ENCODE data around the gene RNF223. TPM values are rescaled to one million over a fixed set of nuclear protein-coding genes. Genes with fewer than 3 reads are reported as not detected.

Gene RNF223
- polyA plus RNA-seq, 1 donor (not counting 4 experiments of a cell fraction or from before 2014, with no cell fraction given), result 0.22 TPM

- dilution Hi-C loops (cut with MboI; ENCODE audit: extremely low pct_ligation_motif_present, low sequenced_read_pairs), result no loop called here
- no peak overlapping the region for H3K4me3 ChIP-seq (ENCODE audit: control insufficient read depth in 2 of 3, extremely low read depth in 1 of 3, insufficient read depth in 2 of 3, low read depth in 1 of 3, low read length in 3 of 3)
These were observed 31.3 kb downstream of the RNF223 start for GRCh38 chr1:1042835-1043234.

GRCh38 chr1:1041873-1042272 lies 32.2 kb downstream of the RNF223 start:
- H3K4me2 ChIP-seq (ENCODE audit: control insufficient read depth, extremely low read depth, insufficient read depth, low read depth, low read length), result no peak overlapping the region
- H3K27me3 ChIP-seq (ENCODE audit: control insufficient read depth, extremely low read depth, insufficient read depth, low read length), result no peaks in the 10 kb centered on the region
- H2AFZ ChIP-seq (ENCODE audit: control insufficient read depth, low read length), result no peak overlapping the region
- peaks cover 40 to 52% of the 10 kb centered on the region in 2 experiments for H3K36me3 ChIP-seq (ENCODE audit: control insufficient read depth in 2 of 2, extremely low read depth in 1 of 2, insufficient read depth in 2 of 2, low read length in 2 of 2)
- H3K9me1 ChIP-seq (ENCODE audit: control insufficient read depth, extremely low read depth, insufficient read depth, low read length), result peaks cover 8% of the 10 kb centered on the region
- DNase-seq (ENCODE audit: low read depth, low spot score) (no peak), FAIRE-seq (no peak)
- TF ChIP-seq CTCF (optimal IDR thresholded peaks at IDR 0.05 in 1 of 3, IDR thresholded peaks at IDR 0.05 in 1 of 3, conservative IDR thresholded peaks at IDR 0.05 in 1 of 3; ENCODE audit: extremely low read depth in 1 of 3, insufficient read depth in 2 of 3, low read length in 3 of 3) (no peak), EZH2 (IDR thresholded peaks at IDR 0.05; ENCODE audit: low read length) (no peak)
- dilution Hi-C loops (cut with MboI; ENCODE audit: extremely low pct_ligation_motif_present, low sequenced_read_pairs), result no loop called here
- H3K27ac ChIP-seq (ENCODE audit: control insufficient read depth, insufficient read depth, low read length), result no peak overlapping the region
- H3K9me3 ChIP-seq (ENCODE audit: control insufficient read depth, low read depth, low read length), result no peaks in the 10 kb centered on the region
- peaks cover 52% of the 10 kb centered on the region for H4K20me1 ChIP-seq (ENCODE audit: control insufficient read depth, extremely low read depth, insufficient read depth, low read length)
- H3K4me1 ChIP-seq (ENCODE audit: control insufficient read depth, extremely low read depth, insufficient read depth, low read length), result peaks cover 12% of the 10 kb centered on the region
- no peak overlapping the region for H3K4me3 ChIP-seq (ENCODE audit: control insufficient read depth in 2 of 3, extremely low read depth in 1 of 3, insufficient read depth in 2 of 3, low read depth in 1 of 3, low read length in 3 of 3)
- no peak overlapping the region for H3K9ac ChIP-seq (ENCODE audit: control insufficient read depth, extremely low read depth, insufficient read depth, low read length)
- H3K79me2 ChIP-seq (ENCODE audit: control insufficient read depth, insufficient read depth, low read length), result peaks cover 56% of the 10 kb centered on the region

More at GRCh38 chr1:1042835-1043234, 31.3 kb downstream of the RNF223 start:
- H3K4me2 ChIP-seq (ENCODE audit: control insufficient read depth, extremely low read depth, insufficient read depth, low read depth, low read length), result no peak overlapping the region
- H3K27me3 ChIP-seq (ENCODE audit: control insufficient read depth, extremely low read depth, insufficient read depth, low read length), result no peaks in the 10 kb centered on the region
- H3K9ac ChIP-seq (ENCODE audit: control insufficient read depth, extremely low read depth, insufficient read depth, low read length), result no peak overlapping the region
- no peak overlapping the region for H3K27ac ChIP-seq (ENCODE audit: control insufficient read depth, insufficient read depth, low read length)
- H3K79me2 ChIP-seq (ENCODE audit: control insufficient read depth, insufficient read depth, low read length), result peaks cover 48% of the 10 kb centered on the region
- H3K9me3 ChIP-seq (ENCODE audit: control insufficient read depth, low read depth, low read length), result no peaks in the 10 kb centered on the region
- DNase-seq (ENCODE audit: low read depth, low spot score) (no peak), FAIRE-seq (no peak)
- no peak for TF ChIP-seq EZH2 (IDR thresholded peaks at IDR 0.05; ENCODE audit: low read length)
- no peak overlapping the region for H2AFZ ChIP-seq (ENCODE audit: control insufficient read depth, low read length)
- peaks cover 44% of the 10 kb centered on the region for H4K20me1 ChIP-seq (ENCODE audit: control insufficient read depth, extremely low read depth, insufficient read depth, low read length)
- H3K4me1 ChIP-seq (ENCODE audit: control insufficient read depth, extremely low read depth, insufficient read depth, low read length), result peaks cover 10% of the 10 kb centered on the region
- H3K36me3 ChIP-seq (ENCODE audit: control insufficient read depth in 2 of 2, extremely low read depth in 1 of 2, insufficient read depth in 2 of 2, low read length in 2 of 2), result peaks cover 40 to 49% of the 10 kb centered on the region in 2 experiments
- peaks cover 6% of the 10 kb centered on the region for H3K9me1 ChIP-seq (ENCODE audit: control insufficient read depth, extremely low read depth, insufficient read depth, low read length)

GRCh38 chr1:1041092-1041523 lies 33.0 kb downstream of the RNF223 start:
- Histone ChIP-seq H3K9me3 (ENCODE audit: control insufficient read depth, low read depth, low read length) (no peaks in the 10 kb centered on the region), H3K9me1 (ENCODE audit: control insufficient read depth, extremely low read depth, insufficient read depth, low read length) (peaks cover 8% of the 10 kb centered on the region), H3K36me3 (ENCODE audit: control insufficient read depth in 2 of 2, extremely low read depth in 1 of 2, insufficient read depth in 2 of 2, low read length in 2 of 2) (peaks cover 40 to 57% of the 10 kb centered on the region in 2 experiments), H3K27me3 (ENCODE audit: control insufficient read depth, extremely low read depth, insufficient read depth, low read length) (no peaks in the 10 kb centered on the region), H4K20me1 (ENCODE audit: control insufficient read depth, extremely low read depth, insufficient read depth, low read length) (peaks cover 59% of the 10 kb centered on the region), H3K4me2 (ENCODE audit: control insufficient read depth, extremely low read depth, insufficient read depth, low read depth, low read length) (no peak overlapping the region), H3K4me1 (ENCODE audit: control insufficient read depth, extremely low read depth, insufficient read depth, low read length) (peaks cover 14% of the 10 kb centered on the region), H3K9ac (ENCODE audit: control insufficient read depth, extremely low read depth, insufficient read depth, low read length) (no peak overlapping the region), H3K79me2 (ENCODE audit: control insufficient read depth, insufficient read depth, low read length) (peaks cover 59% of the 10 kb centered on the region), H3K27ac (ENCODE audit: control insufficient read depth, insufficient read depth, low read length) (no peak overlapping the region), H2AFZ (ENCODE audit: control insufficient read depth, low read length) (no peak overlapping the region), H3K4me3 (ENCODE audit: control insufficient read depth in 2 of 3, extremely low read depth in 1 of 3, insufficient read depth in 2 of 3, low read depth in 1 of 3, low read length in 3 of 3) (no peak overlapping the region)
- TF ChIP-seq EZH2 (IDR thresholded peaks at IDR 0.05; ENCODE audit: low read length) (no peak), CTCF (optimal IDR thresholded peaks at IDR 0.05 in 1 of 3, IDR thresholded peaks at IDR 0.05 in 1 of 3, conservative IDR thresholded peaks at IDR 0.05 in 1 of 3; ENCODE audit: extremely low read depth in 1 of 3, insufficient read depth in 2 of 3, low read length in 3 of 3) (no peak)
- dilution Hi-C loops (cut with MboI; ENCODE audit: extremely low pct_ligation_motif_present, low sequenced_read_pairs), result no loop called here
- no peak for DNase-seq (ENCODE audit: low read depth, low spot score)
- FAIRE-seq, result no peak
